ENCODE measurements around the gene RAB31. TPM values are rescaled to one million over a fixed set of nuclear protein-coding genes. Genes with fewer than 3 reads are reported as not detected.

Gene RAB31
- total RNA-seq, 1 donor from 2014 or later = 19.7 TPM

- H3K36me3 Mint-ChIP-seq = no peaks in the 10 kb centered on the region
- no peak overlapping the region for H3K27ac Mint-ChIP-seq
- H3K9me3 Mint-ChIP-seq = no peaks in the 10 kb centered on the region
- H3K4me3 Mint-ChIP-seq = no peak overlapping the region
- H3K27me3 Mint-ChIP-seq = peaks cover 14% of the 10 kb centered on the region
- TF ChIP-seq CTCF (conservative IDR thresholded peaks at IDR 0.05) = no peak
- H3K4me1 Mint-ChIP-seq (ENCODE audit: unreplicated experiment) = peaks cover 6% of the 10 kb centered on the region
- no peak for DNase-seq (ENCODE audit: extremely low spot score, unreplicated experiment)
These were observed 197.4 kb downstream of the RAB31 start for GRCh38 chr18:9905401-9905922.

- H3K27me3 Mint-ChIP-seq = peaks cover 14% of the 10 kb centered on the region
- no peak for TF ChIP-seq CTCF (conservative IDR thresholded peaks at IDR 0.05)
These were observed 198.4 kb downstream of the RAB31 start for GRCh38 chr18:9906481-9906880.

GRCh38 chr18:9907867-9908266 lies 199.8 kb downstream of the RAB31 start:
- no peak for DNase-seq (ENCODE audit: extremely low spot score, unreplicated experiment)
- Mint-ChIP-seq H3K9me3 (no peaks in the 10 kb centered on the region), H3K4me3 (no peak overlapping the region), H3K36me3 (no peaks in the 10 kb centered on the region), H3K27ac (no peak overlapping the region), H3K4me1 (ENCODE audit: unreplicated experiment) (peaks cover 8% of the 10 kb centered on the region), H3K27me3 (peaks cover 14% of the 10 kb centered on the region)
- TF ChIP-seq CTCF (conservative IDR thresholded peaks at IDR 0.05) = no peak

More at GRCh38 chr18:9906481-9906880, 198.4 kb downstream of the RAB31 start:
- Mint-ChIP-seq H3K4me1 (ENCODE audit: unreplicated experiment) (peaks cover 6% of the 10 kb centered on the region), H3K4me3 (no peak overlapping the region), H3K9me3 (no peaks in the 10 kb centered on the region), H3K36me3 (no peaks in the 10 kb centered on the region), H3K27ac (no peak overlapping the region)
- DNase-seq (ENCODE audit: extremely low spot score, unreplicated experiment) = no peak

GRCh38 chr18:9910071-9910470 lies 202.0 kb downstream of the RAB31 start:
- Mint-ChIP-seq H3K36me3 (no peaks in the 10 kb centered on the region), H3K27me3 (peaks cover 14% of the 10 kb centered on the region)

GRCh38 chr18:9910661-9911060 lies 202.6 kb downstream of the RAB31 start:
- Mint-ChIP-seq H3K9me3 (no peaks in the 10 kb centered on the region), H3K36me3 (no peaks in the 10 kb centered on the region), H3K4me3 (no peak overlapping the region), H3K27ac (no peak overlapping the region), H3K4me1 (ENCODE audit: unreplicated experiment) (peaks cover 16% of the 10 kb centered on the region), H3K27me3 (peaks cover 12% of the 10 kb centered on the region)
- no peak for TF ChIP-seq CTCF (conservative IDR thresholded peaks at IDR 0.05)
- no peak for DNase-seq (ENCODE audit: extremely low spot score, unreplicated experiment)

More at GRCh38 chr18:9910071-9910470, 202.0 kb downstream of the RAB31 start:
- Mint-ChIP-seq H3K27ac (no peak overlapping the region), H3K9me3 (no peaks in the 10 kb centered on the region), H3K4me3 (no peak overlapping the region), H3K4me1 (ENCODE audit: unreplicated experiment) (peaks cover 14% of the 10 kb centered on the region)
- DNase-seq (ENCODE audit: extremely low spot score, unreplicated experiment) = no peak
- TF ChIP-seq CTCF (conservative IDR thresholded peaks at IDR 0.05) = no peak

GRCh38 chr18:9911226-9911625 lies 203.1 kb downstream of the RAB31 start:
- no peak overlapping the region for H3K27ac Mint-ChIP-seq
- H3K27me3 Mint-ChIP-seq = peaks cover 10% of the 10 kb centered on the region
- H3K4me1 Mint-ChIP-seq (ENCODE audit: unreplicated experiment) = peaks cover 19% of the 10 kb centered on the region
- TF ChIP-seq CTCF (conservative IDR thresholded peaks at IDR 0.05) = no peak
- no peak overlapping the region for H3K4me3 Mint-ChIP-seq
- no peaks in the 10 kb centered on the region for H3K36me3 Mint-ChIP-seq
- no peaks in the 10 kb centered on the region for H3K9me3 Mint-ChIP-seq
- no peak for DNase-seq (ENCODE audit: extremely low spot score, unreplicated experiment)

All from type B pancreatic cell (in vitro differentiated cells).